ENCODE results near the gene DTNB.
"Not testable (repeated sequence)": the region's sequence is repeated elsewhere in the genome, so short reads cannot be mapped to it uniquely, and the experiment has no call there.

The DTNB gene

GRCh38 chr2:25446122-25446521 lies 227.3 kb downstream of the DTNB start:
- no peak for DNase-seq

DNA sequence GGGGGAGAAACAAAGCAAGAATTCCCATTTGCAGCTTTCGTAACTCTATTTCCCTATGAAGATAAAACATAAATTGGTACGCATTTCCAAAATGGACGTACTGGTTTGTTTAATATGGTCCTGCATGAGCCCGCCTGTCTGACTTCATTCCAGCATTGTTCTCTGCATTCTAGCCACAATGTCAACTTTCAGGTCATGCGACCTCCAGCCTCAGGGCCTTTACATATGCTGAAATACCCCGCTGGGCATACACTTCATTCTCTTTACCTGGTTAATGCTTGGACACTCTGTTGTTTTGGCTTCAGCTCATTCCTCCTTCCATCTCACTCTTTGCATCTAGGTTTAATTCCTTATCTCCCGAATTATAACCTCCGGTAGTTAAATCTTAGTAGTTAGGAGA lies 227.9 kb downstream of the DTNB start:
- DNase-seq: no peak

DNA sequence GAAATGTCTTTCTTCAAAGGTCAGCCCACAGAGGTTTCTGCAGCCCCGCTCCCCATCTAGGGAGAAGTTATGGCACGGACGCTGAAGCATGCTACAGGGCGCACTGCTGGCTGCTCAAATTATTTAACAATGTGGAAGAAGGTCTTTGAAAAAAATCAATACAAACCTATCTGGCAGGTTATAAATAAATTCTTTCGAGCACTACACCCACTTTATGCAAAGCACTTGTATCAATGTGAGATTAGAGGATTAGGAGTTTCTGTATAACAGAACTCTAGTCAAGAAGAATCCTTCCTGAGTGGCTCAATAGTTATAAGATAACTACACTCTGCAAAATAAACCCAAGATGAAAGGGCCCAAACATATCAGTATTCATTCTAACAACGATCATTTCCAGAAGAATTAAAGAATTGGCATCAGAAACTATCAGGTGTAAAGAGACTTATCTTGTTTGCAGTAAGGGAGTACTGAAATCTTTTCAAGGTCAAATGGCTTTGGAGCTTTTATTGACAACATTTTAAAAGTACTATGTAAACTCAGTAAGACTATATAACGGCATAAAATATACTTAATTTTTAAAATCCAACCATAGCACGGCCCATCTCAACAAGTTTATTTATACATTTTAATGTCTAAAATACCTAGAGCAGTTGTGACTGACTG lies 228.6 kb downstream of the DTNB start:
- DNase-seq: no peak

GRCh38 chr2:25443766-25444165 lies 229.6 kb downstream of the DTNB start:
- no peak for DNase-seq

GRCh38 chr2:25441353-25441752 lies 232.0 kb downstream of the DTNB start:
- DNase-seq: no peak

GRCh38 chr2:25438793-25439192 lies 234.6 kb downstream of the DTNB start:
- no peak for DNase-seq

- DNase-seq: no peak
Measured at GRCh38 chr2:25437881-25438662, 235.3 kb downstream of the DTNB start.

GRCh38 chr2:25435421-25435820 lies 238.0 kb downstream of the DTNB start:
- no peak for DNase-seq

GRCh38 chr2:25431604-25432003 lies 241.8 kb downstream of the DTNB start:
- no peak for DNase-seq

GRCh38 chr2:25430556-25430955 lies 242.8 kb downstream of the DTNB start:
- DNase-seq: no peak

DNA sequence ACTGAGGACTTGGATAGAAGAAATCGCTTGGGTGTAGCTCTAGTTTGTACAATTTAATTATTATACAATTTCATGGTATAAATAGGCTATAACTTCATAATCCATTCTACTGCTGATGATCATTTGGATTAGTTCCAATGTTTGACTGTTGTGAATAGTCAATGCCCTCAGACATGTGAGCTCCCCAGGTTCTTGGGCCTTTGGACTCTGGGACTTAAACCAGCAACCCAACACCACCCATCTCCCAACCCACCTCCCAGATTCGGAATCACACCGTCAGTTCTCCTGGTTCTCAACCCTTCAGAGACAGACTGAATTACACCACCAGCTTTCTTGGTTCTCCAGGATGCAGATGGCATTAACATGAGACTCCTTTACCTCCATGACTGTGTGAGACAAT lies 247.1 kb downstream of the DTNB start:
- DNase-seq: no peak

DNA sequence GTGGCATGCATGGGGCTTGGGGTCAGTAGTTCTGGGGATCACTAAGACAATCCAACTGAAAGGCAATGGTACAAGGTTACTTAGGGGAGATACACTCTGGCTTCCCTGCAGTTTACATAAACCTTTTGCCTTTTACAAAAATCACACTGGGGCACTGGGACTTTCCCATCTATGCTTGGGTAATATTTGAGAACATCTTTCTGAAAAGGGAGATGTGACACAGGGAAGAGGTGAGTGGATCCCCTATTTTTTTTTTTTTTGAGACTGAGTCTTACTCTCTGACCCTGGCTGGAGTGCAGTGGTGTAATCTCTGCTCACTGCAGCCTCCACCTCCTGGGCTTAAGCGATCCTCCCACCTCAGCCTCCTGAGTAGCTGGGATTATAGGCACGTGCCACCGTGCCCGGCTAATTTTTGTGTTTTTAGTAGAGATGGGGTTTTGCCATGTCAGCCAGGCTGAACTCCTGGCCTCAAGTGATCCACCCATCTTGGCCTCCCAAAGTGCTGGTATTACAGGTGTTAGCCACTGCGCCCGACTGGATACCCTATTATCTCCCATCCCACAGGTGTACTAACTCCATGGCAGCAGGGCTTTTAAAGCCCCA lies 248.8 kb downstream of the DTNB start:
- DNase-seq: no peak

- DNase-seq: no peak
Measured at GRCh38 chr2:25421820-25422411, 251.5 kb downstream of the DTNB start.

GRCh38 chr2:25421289-25421688 lies 252.1 kb downstream of the DTNB start:
- DNase-seq: no peak

- DNase-seq: no peak
Measured at GRCh38 chr2:25420820-25421237, 252.5 kb downstream of the DTNB start.

DNA sequence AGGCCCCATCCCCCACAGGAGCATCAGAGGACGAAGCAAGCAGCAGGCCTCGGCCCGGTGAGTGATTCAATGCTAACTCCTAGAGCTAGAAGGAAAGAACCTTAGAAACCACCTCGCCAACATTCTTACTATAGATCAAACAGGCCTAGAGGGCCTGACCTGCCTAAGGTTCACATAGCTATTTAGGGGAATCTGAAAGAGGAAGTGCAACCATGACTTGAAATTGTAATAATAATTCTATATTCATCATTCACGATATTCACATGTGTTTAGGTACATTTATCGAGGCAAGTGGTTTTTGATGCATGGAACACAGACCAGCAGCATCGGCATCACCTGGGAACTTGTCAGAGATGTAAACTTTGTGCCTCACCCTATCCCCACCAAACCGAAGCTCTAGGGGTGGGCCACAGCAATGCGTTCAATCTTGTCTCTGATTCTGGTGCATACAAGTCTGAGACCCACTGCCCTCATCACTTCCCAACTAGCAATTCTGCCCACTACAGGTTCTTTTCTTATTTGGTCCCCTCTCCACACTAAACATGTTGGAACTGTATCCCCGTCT lies 253.6 kb downstream of the DTNB start:
- no peak for DNase-seq

GRCh38 chr2:25418944-25419677 lies 254.3 kb downstream of the DTNB start:
- no peak for DNase-seq

- peak; percentile 68 for DNase-seq
Measured at GRCh38 chr2:25417715-25418369, 255.5 kb downstream of the DTNB start.

GRCh38 chr2:25416674-25417073 lies 256.7 kb downstream of the DTNB start:
- DNase-seq: no peak

GRCh38 chr2:25414781-25415180 lies 258.6 kb downstream of the DTNB start:
- DNase-seq: no peak

GRCh38 chr2:25413409-25413808 lies 260.0 kb downstream of the DTNB start:
- not testable (repeated sequence) for DNase-seq

GRCh38 chr2:25411753-25412152 lies 261.6 kb downstream of the DTNB start:
- DNase-seq: no peak

Measured in NCI-H82 (cell line).